Muscle of back (tissue), 13 donors: ENCODE results near the gene OTUD1. TPM values are rescaled to one million over a fixed set of nuclear protein-coding genes. Genes with fewer than 3 reads are reported as not detected.
"Not testable (repeated sequence)": the region's sequence is repeated elsewhere in the genome, so short reads cannot be mapped to it uniquely, and the experiment has no call there.

Experiments used
- DNase-seq, 3 donors: peaks; one replicate each; pipeline versions ENCODE4 v3.0.0 to v3.0.0-alpha.2; 2013
- long read RNA-seq, 9 donors: transcript quantifications; one replicate each; lab custom pipeline, GENCODE V29; 2026
- polyA plus RNA-seq, 10 donors: library from polyadenylated mRNA; unstranded; fragments of 120-200 nt; gene quantifications; one replicate each; pipeline ENCODE4 v1.2.1, GENCODE V29; 2013; ENCODE audit not compliant: insufficient read length in 10 of 10

OTUD1 gene
- polyA plus RNA-seq: 100 to 1,000 TPM in 3 of 10 donors, 10 to 100 TPM in 7; 13.5 to 239 (median 72.2) TPM
- long read RNA-seq, donor 1, transcript OTUD1-201 (1 exons, 2,933 nt): major isoform, 617 of 617 reads
- long read RNA-seq, donor 1, partial matches to known transcripts: 0 of 617 reads
- long read RNA-seq, donor 1, other reads (novel, unspliced or antisense): 0 of 617 reads
- long read RNA-seq, donor 2, transcript OTUD1-201 (1 exons, 2,933 nt): major isoform, 40 of 40 reads
- long read RNA-seq, donor 2, partial matches to known transcripts: 0 of 40 reads
- long read RNA-seq, donor 2, other reads (novel, unspliced or antisense): 0 of 40 reads
- long read RNA-seq, donor 3, partial matches to known transcripts: 0 of 1 reads
- long read RNA-seq, donor 3, other reads (novel, unspliced or antisense): 0 of 1 reads
- long read RNA-seq, donor 4, transcript OTUD1-201 (1 exons, 2,933 nt): major isoform, 159 of 159 reads
- long read RNA-seq, donor 4, partial matches to known transcripts: 0 of 159 reads
- long read RNA-seq, donor 4, other reads (novel, unspliced or antisense): 0 of 159 reads
- long read RNA-seq, donor 5, transcript OTUD1-201 (1 exons, 2,933 nt): major isoform, 259 of 259 reads
- long read RNA-seq, donor 5, partial matches to known transcripts: 0 of 259 reads
- long read RNA-seq, donor 5, other reads (novel, unspliced or antisense): 0 of 259 reads
- long read RNA-seq, donor 6, transcript OTUD1-201 (1 exons, 2,933 nt): major isoform, 239 of 239 reads
- long read RNA-seq, donor 6, partial matches to known transcripts: 0 of 239 reads
- long read RNA-seq, donor 6, other reads (novel, unspliced or antisense): 0 of 239 reads
- long read RNA-seq, donor 7, transcript OTUD1-201 (1 exons, 2,933 nt): major isoform, 70 of 70 reads
- long read RNA-seq, donor 7, partial matches to known transcripts: 0 of 70 reads
- long read RNA-seq, donor 7, other reads (novel, unspliced or antisense): 0 of 70 reads
- long read RNA-seq, donor 8, transcript OTUD1-201 (1 exons, 2,933 nt): major isoform, 39 of 39 reads
- long read RNA-seq, donor 8, partial matches to known transcripts: 0 of 39 reads
- long read RNA-seq, donor 8, other reads (novel, unspliced or antisense): 0 of 39 reads
- long read RNA-seq, donor 9, transcript OTUD1-201 (1 exons, 2,933 nt): major isoform, 46 of 46 reads
- long read RNA-seq, donor 9, partial matches to known transcripts: 0 of 46 reads
- long read RNA-seq, donor 9, other reads (novel, unspliced or antisense): 0 of 46 reads

GRCh38 chr10:23438547-23439451, at the start of gene OTUD1:
Gene OTUD1 (plus strand): TSS chr10:23439075. CDS start chr10:23439458, 383 bp downstream.
- DNase-seq: peak; percentile 95 to 97 (median 96)

- DNase-seq: not testable (repeated sequence)
Measured at GRCh38 chr10:23390408-23390807, 48.5 kb upstream of the OTUD1 start.

GRCh38 chr10:23390809-23391208, 48.1 kb upstream of the OTUD1 start:
- DNase-seq: no peak

- no peak for DNase-seq
Measured at GRCh38 chr10:23391821-23392220, 47.1 kb upstream of the OTUD1 start.

GRCh38 chr10:23395017-23395416, 43.9 kb upstream of the OTUD1 start:
- DNase-seq: no peak

- no peak for DNase-seq
Measured at GRCh38 chr10:23396695-23397094, 42.2 kb upstream of the OTUD1 start.

- DNase-seq: peak in 2 of 3 donors; percentile 32 to 71
Measured at GRCh38 chr10:23399701-23400144, 39.2 kb upstream of the OTUD1 start.

- DNase-seq: no peak
Measured at GRCh38 chr10:23402856-23403255, 36.0 kb upstream of the OTUD1 start.

- DNase-seq: no peak
Measured at GRCh38 chr10:23403278-23403677, 35.6 kb upstream of the OTUD1 start.

- DNase-seq: no peak
Measured at GRCh38 chr10:23403719-23404118, 35.2 kb upstream of the OTUD1 start.

- DNase-seq: no peak
Measured at GRCh38 chr10:23404461-23404980, 34.4 kb upstream of the OTUD1 start.

- DNase-seq: no peak
Measured at GRCh38 chr10:23405540-23405939, 33.3 kb upstream of the OTUD1 start.

- no peak for DNase-seq
Measured at GRCh38 chr10:23406409-23406808, 32.5 kb upstream of the OTUD1 start.

GRCh38 chr10:23408330-23408976, 30.4 kb upstream of the OTUD1 start:
- DNase-seq: peak in 1 of 3 donors; percentile 33

- peak in 1 of 3 donors; percentile 52 for DNase-seq
Measured at GRCh38 chr10:23412223-23412622, 26.7 kb upstream of the OTUD1 start.

GRCh38 chr10:23413629-23414089, 25.2 kb upstream of the OTUD1 start:
- peak in 2 of 3 donors; percentile 6 to 11 for DNase-seq

- DNase-seq: no peak
Measured at GRCh38 chr10:23414658-23415057, 24.2 kb upstream of the OTUD1 start.

- DNase-seq: no peak
Measured at GRCh38 chr10:23417254-23417653, 21.6 kb upstream of the OTUD1 start.

- no peak for DNase-seq
Measured at GRCh38 chr10:23418051-23418681, 20.7 kb upstream of the OTUD1 start.
